Choroid plexus epithelial cell (primary cell): ENCODE results near the gene CYTH2.

Experiments used
- DNase-seq: peaks from one replicate; pipeline ENCODE4 v3.0.0-alpha.2; 2010; ENCODE audit warnings: low read depth
- H3K4me3 ChIP-seq: 2 replicates; pipeline ENCODE4 v1.5.1; 2011; ENCODE audit warnings: low read depth, mild to moderate bottlenecking, control low read depth, low read length, moderate library complexity
- TF ChIP-seq, protein P1 (sequence below): conservative IDR thresholded peaks from 2 replicates; pipeline ENCODE4 v1.5.1; 2011; ENCODE audit warnings: low read depth, mild to moderate bottlenecking, control low read depth, inconsistent platforms, low read length, moderate library complexity

Gene CYTH2, protein sequence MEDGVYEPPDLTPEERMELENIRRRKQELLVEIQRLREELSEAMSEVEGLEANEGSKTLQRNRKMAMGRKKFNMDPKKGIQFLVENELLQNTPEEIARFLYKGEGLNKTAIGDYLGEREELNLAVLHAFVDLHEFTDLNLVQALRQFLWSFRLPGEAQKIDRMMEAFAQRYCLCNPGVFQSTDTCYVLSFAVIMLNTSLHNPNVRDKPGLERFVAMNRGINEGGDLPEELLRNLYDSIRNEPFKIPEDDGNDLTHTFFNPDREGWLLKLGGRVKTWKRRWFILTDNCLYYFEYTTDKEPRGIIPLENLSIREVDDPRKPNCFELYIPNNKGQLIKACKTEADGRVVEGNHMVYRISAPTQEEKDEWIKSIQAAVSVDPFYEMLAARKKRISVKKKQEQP

DNA sequence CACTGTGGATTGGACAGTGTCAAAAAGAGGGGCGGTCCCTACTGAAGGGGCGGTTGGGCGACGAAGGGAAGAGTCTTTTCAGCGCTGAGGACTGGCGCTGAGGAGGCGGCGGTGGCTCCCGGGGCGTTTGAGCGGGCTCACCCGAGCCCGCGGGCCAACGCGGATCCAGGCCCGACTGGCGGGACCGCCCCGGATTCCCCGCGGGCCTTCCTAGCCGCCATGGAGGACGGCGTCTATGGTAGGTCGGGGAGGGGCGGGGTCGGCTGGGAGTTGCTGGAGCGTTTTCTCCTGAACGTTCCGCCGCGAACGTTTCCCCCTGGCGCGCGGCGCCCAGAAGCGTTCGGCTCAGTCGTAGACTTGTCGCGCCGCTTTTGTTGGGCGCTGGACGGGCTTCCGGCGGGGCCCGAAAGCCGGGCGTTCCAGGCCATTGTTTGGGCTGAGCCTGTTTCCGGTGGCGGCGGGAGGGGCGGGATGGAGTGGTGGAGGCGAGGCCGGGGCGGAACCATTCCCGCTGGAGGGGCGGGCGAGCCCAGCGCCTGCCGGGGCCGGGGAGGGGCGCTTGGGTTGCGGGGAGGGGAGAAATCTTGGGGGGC lies at the start of gene CYTH2:
TSS of gene CYTH2 (plus strand) at position 81 of the 593 bp plus-strand sequence. CDS start at position 220, 139 bp downstream.
- TF ChIP-seq, protein P1, sequence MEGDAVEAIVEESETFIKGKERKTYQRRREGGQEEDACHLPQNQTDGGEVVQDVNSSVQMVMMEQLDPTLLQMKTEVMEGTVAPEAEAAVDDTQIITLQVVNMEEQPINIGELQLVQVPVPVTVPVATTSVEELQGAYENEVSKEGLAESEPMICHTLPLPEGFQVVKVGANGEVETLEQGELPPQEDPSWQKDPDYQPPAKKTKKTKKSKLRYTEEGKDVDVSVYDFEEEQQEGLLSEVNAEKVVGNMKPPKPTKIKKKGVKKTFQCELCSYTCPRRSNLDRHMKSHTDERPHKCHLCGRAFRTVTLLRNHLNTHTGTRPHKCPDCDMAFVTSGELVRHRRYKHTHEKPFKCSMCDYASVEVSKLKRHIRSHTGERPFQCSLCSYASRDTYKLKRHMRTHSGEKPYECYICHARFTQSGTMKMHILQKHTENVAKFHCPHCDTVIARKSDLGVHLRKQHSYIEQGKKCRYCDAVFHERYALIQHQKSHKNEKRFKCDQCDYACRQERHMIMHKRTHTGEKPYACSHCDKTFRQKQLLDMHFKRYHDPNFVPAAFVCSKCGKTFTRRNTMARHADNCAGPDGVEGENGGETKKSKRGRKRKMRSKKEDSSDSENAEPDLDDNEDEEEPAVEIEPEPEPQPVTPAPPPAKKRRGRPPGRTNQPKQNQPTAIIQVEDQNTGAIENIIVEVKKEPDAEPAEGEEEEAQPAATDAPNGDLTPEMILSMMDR: no peak
- peak; percentile 88 for DNase-seq
- H3K4me3 ChIP-seq: peak within 1 kb of the TSS; percentile 93

DNA sequence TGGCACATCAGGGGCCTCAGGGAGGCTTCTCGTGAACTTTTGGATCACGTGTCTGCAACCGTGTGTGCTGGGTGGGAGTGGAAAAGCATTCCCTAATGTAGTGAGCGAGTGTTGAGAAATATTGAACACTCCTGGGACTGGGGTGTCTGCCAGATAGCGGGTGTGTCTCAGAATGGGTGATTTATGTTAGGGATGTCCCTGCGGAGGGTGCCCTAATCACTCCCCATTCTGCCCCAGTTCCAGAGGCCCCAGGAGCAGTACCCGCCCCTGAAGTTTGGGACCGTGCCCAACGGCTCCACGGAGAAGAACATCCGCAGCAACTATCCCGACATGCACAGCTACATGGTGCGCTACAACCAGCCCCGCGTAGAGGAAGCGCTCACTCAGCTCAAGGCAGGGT lies 47.6 kb upstream of the CYTH2 start:
- TF ChIP-seq, protein P1: no peak
- no peak for DNase-seq
- H3K4me3 ChIP-seq: no peak overlapping the region

DNA sequence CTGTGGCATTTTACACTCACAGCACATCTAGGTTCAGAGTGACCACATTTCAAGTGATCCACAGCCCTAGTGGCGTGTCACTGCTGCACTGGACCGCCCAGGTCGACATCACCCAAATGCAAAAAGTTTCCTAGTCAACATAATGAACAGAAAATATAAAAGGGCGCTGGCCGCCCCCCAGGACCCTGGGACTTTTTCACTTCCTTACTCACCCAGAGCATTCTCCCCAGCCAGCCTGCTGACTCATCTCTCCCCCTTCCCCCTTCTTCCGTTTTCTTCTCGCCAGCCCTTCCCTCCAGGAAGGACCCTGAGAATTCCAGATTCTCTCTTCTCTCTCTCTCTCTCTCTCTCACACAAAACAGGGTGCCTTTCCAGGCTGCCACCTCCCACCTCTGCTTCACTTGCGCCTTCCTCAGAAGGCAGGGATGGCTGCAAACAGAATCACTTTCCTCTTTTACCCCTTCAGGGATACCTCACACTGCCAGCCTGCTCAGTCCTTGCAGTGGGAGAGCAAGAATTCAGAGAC lies 44.4 kb upstream of the CYTH2 start:
- peak overlapping the region; percentile 28 for H3K4me3 ChIP-seq
- peak; percentile 62 for DNase-seq
- TF ChIP-seq, protein P1: no peak

DNA sequence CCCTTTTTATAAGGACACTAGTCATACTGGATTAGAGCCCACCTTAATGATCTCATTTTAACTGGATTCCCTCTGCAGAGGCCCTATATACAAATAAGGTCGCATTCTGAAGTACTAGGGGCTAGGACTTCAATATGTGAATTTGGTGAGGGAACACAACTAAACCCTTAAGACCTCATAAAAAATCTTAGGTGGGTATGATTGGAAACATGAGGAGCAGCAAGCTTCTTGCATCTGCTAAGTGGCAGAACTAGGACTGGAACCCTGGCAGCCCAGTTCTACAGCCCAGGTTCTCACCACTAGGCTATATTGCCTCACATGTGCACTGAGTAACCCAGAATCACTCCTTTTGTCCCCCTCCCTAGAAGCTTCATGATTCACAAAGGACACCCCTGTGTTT lies 40.5 kb upstream of the CYTH2 start:
- TF ChIP-seq, protein P1: no peak
- H3K4me3 ChIP-seq: no peak overlapping the region
- no peak for DNase-seq

DNA sequence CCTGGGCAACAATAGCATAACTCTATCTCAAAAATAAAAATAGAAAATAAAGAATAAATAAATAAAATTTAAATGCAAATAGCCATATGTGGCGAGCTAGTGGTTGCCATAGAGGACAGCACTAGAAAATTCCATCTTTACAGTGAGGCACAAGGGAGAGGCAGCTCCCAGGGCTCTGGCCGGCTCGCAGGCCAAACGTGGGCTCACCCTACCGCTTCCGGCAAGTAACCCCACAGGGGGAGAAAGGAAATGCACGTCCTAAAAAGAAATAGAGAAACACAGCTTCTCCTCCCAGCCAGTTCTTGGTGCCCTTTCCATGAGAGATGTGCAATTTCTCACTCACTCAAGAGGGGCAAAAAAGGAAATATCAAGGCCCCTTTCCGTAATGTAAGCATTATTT lies 35.8 kb upstream of the CYTH2 start:
- DNase-seq: no peak
- H3K4me3 ChIP-seq: no peak overlapping the region
- TF ChIP-seq, protein P1: no peak

DNA sequence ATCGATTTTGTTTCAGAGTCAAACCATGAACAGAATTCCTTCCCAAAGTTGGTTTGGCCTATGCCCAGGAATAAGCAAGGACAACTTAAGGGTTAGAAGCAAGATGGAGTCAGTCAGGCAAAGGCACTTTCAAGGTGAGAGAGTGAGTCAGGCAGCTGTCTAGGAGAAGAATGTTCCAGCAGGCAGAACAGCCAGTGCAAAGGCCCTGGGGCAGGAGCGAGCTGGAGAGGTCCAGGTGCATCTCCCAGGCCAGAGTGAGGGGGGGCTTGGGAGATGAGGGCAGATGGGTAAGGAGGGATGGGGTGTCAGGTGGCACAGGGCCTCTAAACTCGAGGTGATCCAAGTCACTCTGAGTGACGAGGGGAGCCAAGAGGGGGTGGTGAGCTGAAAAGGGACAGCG lies 32.6 kb upstream of the CYTH2 start:
- DNase-seq: no peak
- H3K4me3 ChIP-seq: no peak overlapping the region
- TF ChIP-seq, protein P1: no peak
